Mesenchymal stem cell (in vitro differentiated cells and primary cell): ENCODE results near the gene TMEM178B.

Experiments
- DNase-seq: peaks from one replicate; pipeline ENCODE4 v3.0.0-alpha.2; 2013
- H2AFZ ChIP-seq: one replicate; pipeline ENCODE4 v1.6.1; 2013; ENCODE audit warnings: low read depth, mild to moderate bottlenecking, control low read depth, inconsistent platforms, low read length, moderate library complexity
- H2AK5ac ChIP-seq: 2 replicates; pipeline ENCODE4 v1.6.1; 2013; ENCODE audit warnings: low read length, moderate library complexity, mild to moderate bottlenecking, inconsistent platforms; ENCODE audit not compliant: severe bottlenecking
- H2BK120ac ChIP-seq: one replicate; pipeline ENCODE4 v1.6.1; 2013; ENCODE audit warnings: low read depth, mild to moderate bottlenecking, inconsistent platforms, low read length, moderate library complexity
- H2BK12ac ChIP-seq, 2 experiments: one replicate each; pipeline ENCODE4 v1.6.1; 2013; ENCODE audit warnings: inconsistent platforms in 2 of 2, low read length in 2 of 2, mild to moderate bottlenecking in 2 of 2, moderate library complexity in 2 of 2, control low read depth in 1 of 2
- H2BK15ac ChIP-seq: one replicate; pipeline ENCODE4 v1.6.1; 2013; ENCODE audit warnings: mild to moderate bottlenecking, low read depth, inconsistent platforms; ENCODE audit not compliant: poor library complexity, severe bottlenecking
- H2BK5ac ChIP-seq: 2 replicates; pipeline ENCODE4 v1.6.1; 2013; ENCODE audit warnings: low read depth, mild to moderate bottlenecking, low read length, control low read depth, inconsistent platforms; ENCODE audit not compliant: poor library complexity, severe bottlenecking
- H3K14ac ChIP-seq, 2 experiments: one replicate each; pipeline ENCODE4 v1.6.1; 2013; ENCODE audit warnings: inconsistent platforms in 2 of 2, low read length in 2 of 2, control low read depth in 1 of 2, mild to moderate bottlenecking in 1 of 2, moderate library complexity in 1 of 2
- H3K18ac ChIP-seq, 2 experiments: one replicate each; pipeline ENCODE4 v1.6.1; 2013; ENCODE audit warnings: inconsistent platforms in 2 of 2, low read length in 2 of 2, control low read depth in 1 of 2, low read depth in 1 of 2, mild to moderate bottlenecking in 1 of 2
- H3K23ac ChIP-seq, 2 experiments: one replicate each; pipeline ENCODE4 v1.6.1; 2013; ENCODE audit warnings: inconsistent platforms in 2 of 2, low read length in 2 of 2, mild to moderate bottlenecking in 2 of 2, moderate library complexity in 2 of 2, control low read depth in 1 of 2
- H3K27ac ChIP-seq: 2 replicates; pipeline ENCODE4 v1.5.1; 2013; ENCODE audit warnings: mild to moderate bottlenecking, moderate library complexity, low read length, control low read depth, inconsistent platforms; ENCODE audit not compliant: poor library complexity, severe bottlenecking
- H3K27me3 ChIP-seq, 2 experiments: 2 replicates each; pipeline versions ENCODE4 v1.6.1 to v1.7.0; 2013; ENCODE audit warnings: low read length in 2 of 2, mild to moderate bottlenecking in 2 of 2, moderate library complexity in 2 of 2, control low read depth in 1 of 2, inconsistent platforms in 1 of 2; ENCODE audit not compliant: control insufficient read depth in 1 of 2, insufficient read depth in 1 of 2
- H3K36me3 ChIP-seq, 2 experiments: 2 replicates each; pipeline versions ENCODE4 v1.6.1 to v1.7.0; 2013; ENCODE audit warnings: low read length in 2 of 2, control low read depth in 1 of 2, inconsistent platforms in 1 of 2, low read depth in 1 of 2, mild to moderate bottlenecking in 1 of 2; ENCODE audit not compliant: insufficient read depth in 2 of 2, control insufficient read depth in 1 of 2
- H3K4ac ChIP-seq, 2 experiments: one replicate each; pipeline ENCODE4 v1.6.1; 2013; ENCODE audit warnings: inconsistent platforms in 2 of 2, low read length in 2 of 2, mild to moderate bottlenecking in 2 of 2, moderate library complexity in 2 of 2, control low read depth in 1 of 2, low read depth in 1 of 2
- H3K4me1 ChIP-seq: 2 replicates; pipeline ENCODE4 v1.6.1; 2013; ENCODE audit warnings: low read depth, low read length, control low read depth; ENCODE audit not compliant: control insufficient read depth, insufficient read depth
- H3K4me2 ChIP-seq: 2 replicates; pipeline ENCODE4 v1.6.1; 2013; ENCODE audit warnings: low read length, mild to moderate bottlenecking, inconsistent platforms; ENCODE audit not compliant: poor library complexity, severe bottlenecking
- H3K4me3 ChIP-seq, 2 experiments: 2 replicates each; pipeline versions ENCODE4 v1.5.1 to v1.7.0; 2013; ENCODE audit warnings: low read length in 2 of 2, mild to moderate bottlenecking in 2 of 2, control low read depth in 1 of 2, low read depth in 1 of 2; ENCODE audit not compliant: insufficient read depth in 1 of 2
- H3K79me1 ChIP-seq: replicated peaks from 2 replicates; pipeline ENCODE4 v1.6.1; 2013; ENCODE audit warnings: mild to moderate bottlenecking, control low read depth, low read length, inconsistent platforms; ENCODE audit not compliant: poor library complexity, severe bottlenecking
- H3K9ac ChIP-seq: 2 replicates; pipeline ENCODE4 v1.7.0; 2013; ENCODE audit warnings: mild to moderate bottlenecking, low read length, moderate library complexity
- H3K9me3 ChIP-seq: 2 replicates; pipeline ENCODE4 v1.7.0; 2013; ENCODE audit warnings: mild to moderate bottlenecking, low read length; ENCODE audit not compliant: control insufficient read depth
- H4K8ac ChIP-seq: one replicate; pipeline ENCODE4 v1.6.1; 2013; ENCODE audit warnings: inconsistent platforms, mild to moderate bottlenecking, low read length, moderate library complexity
- H4K91ac ChIP-seq: one replicate; pipeline ENCODE4 v1.6.1; 2013; ENCODE audit warnings: mild to moderate bottlenecking, low read length, inconsistent platforms
- WGBS: methylation state at CpG from one replicate; pipeline ENCODE4 v1.1.7; 2013; ENCODE audit warnings: mixed read lengths; 5-methylcytosine and 5-hydroxymethylcytosine counted together

TMEM178B gene

GRCh38 chr7:141358386-141358785 lies 284.5 kb downstream of the TMEM178B start:
- H2BK15ac ChIP-seq = no peak overlapping the region
- no peak overlapping the region for H3K18ac ChIP-seq
- H3K4me3 ChIP-seq = no peak overlapping the region
- H3K36me3 ChIP-seq = no peaks in the 10 kb centered on the region
- no peak overlapping the region for H3K4me2 ChIP-seq
- no peak overlapping the region for H3K23ac ChIP-seq
- H3K9me3 ChIP-seq = no peaks in the 10 kb centered on the region
- no peak overlapping the region for H2BK120ac ChIP-seq
- no peak overlapping the region for H3K27ac ChIP-seq
- no peak overlapping the region for H3K14ac ChIP-seq
- no peak overlapping the region for H4K91ac ChIP-seq
- no peak overlapping the region for H2BK12ac ChIP-seq
- H4K8ac ChIP-seq = no peak overlapping the region
- H3K4me1 ChIP-seq = peaks cover 7% of the 10 kb centered on the region
- H3K9ac ChIP-seq = no peak overlapping the region
- H2AFZ ChIP-seq = no peak overlapping the region
- H3K27me3 ChIP-seq = no peaks in the 10 kb centered on the region
- no peak overlapping the region for H3K4ac ChIP-seq
- no peaks in the 10 kb centered on the region for H3K79me1 ChIP-seq
- no peak overlapping the region for H2BK5ac ChIP-seq
- no peak for DNase-seq
- H2AK5ac ChIP-seq = no peak overlapping the region
- no CpG with 5 or more reads among the region's 1 CpG for WGBS

- H3K4ac ChIP-seq = no peak overlapping the region
- no peak overlapping the region for H2BK15ac ChIP-seq
- H3K9me3 ChIP-seq = no peaks in the 10 kb centered on the region
- H2AK5ac ChIP-seq = no peak overlapping the region
- no peak overlapping the region for H3K14ac ChIP-seq
- H3K36me3 ChIP-seq = no peaks in the 10 kb centered on the region
- no peak overlapping the region for H2BK5ac ChIP-seq
- H4K8ac ChIP-seq = no peak overlapping the region
- no peak overlapping the region for H3K4me2 ChIP-seq
- H3K23ac ChIP-seq = no peak overlapping the region
- no peak overlapping the region for H2BK120ac ChIP-seq
- H3K9ac ChIP-seq = no peak overlapping the region
- no peaks in the 10 kb centered on the region for H3K79me1 ChIP-seq
- peaks cover 9% of the 10 kb centered on the region for H3K4me1 ChIP-seq
- H3K18ac ChIP-seq = no peak overlapping the region
- no peak overlapping the region for H2BK12ac ChIP-seq
- H3K27ac ChIP-seq = no peak overlapping the region
- H3K27me3 ChIP-seq = no peaks in the 10 kb centered on the region
- no peak overlapping the region for H4K91ac ChIP-seq
- H2AFZ ChIP-seq = no peak overlapping the region
- 95% methylated on average over 2 of the region's 3 CpGs for WGBS
- DNase-seq = no peak
- H3K4me3 ChIP-seq = no peak overlapping the region
Observed at GRCh38 chr7:141359262-141359661, 285.4 kb downstream of the TMEM178B start.

GRCh38 chr7:141359740-141360415 lies 286.0 kb downstream of the TMEM178B start:
- H3K79me1 ChIP-seq = no peaks in the 10 kb centered on the region
- 94% methylated on average over 5 of the region's 5 CpGs for WGBS
- no peak overlapping the region for H2AK5ac ChIP-seq
- no peak overlapping the region for H3K4me2 ChIP-seq
- no peak overlapping the region for H3K4me3 ChIP-seq
- no peak overlapping the region for H3K23ac ChIP-seq
- no peak overlapping the region for H2BK15ac ChIP-seq
- H3K27me3 ChIP-seq = no peaks in the 10 kb centered on the region
- H2BK120ac ChIP-seq = no peak overlapping the region
- H2AFZ ChIP-seq = no peak overlapping the region
- no peaks in the 10 kb centered on the region for H3K36me3 ChIP-seq
- H3K4ac ChIP-seq = no peak overlapping the region
- H3K9ac ChIP-seq = no peak overlapping the region
- H4K8ac ChIP-seq = no peak overlapping the region
- H3K27ac ChIP-seq = no peak overlapping the region
- no peak overlapping the region for H2BK12ac ChIP-seq
- H3K9me3 ChIP-seq = no peaks in the 10 kb centered on the region
- peak; percentile 2 for DNase-seq
- H3K18ac ChIP-seq = no peak overlapping the region
- no peak overlapping the region for H4K91ac ChIP-seq
- H3K4me1 ChIP-seq = peaks cover 9% of the 10 kb centered on the region
- H3K14ac ChIP-seq = no peak overlapping the region
- no peak overlapping the region for H2BK5ac ChIP-seq

- Histone ChIP-seq H3K4me3 (no peak overlapping the region), H3K4ac (no peak overlapping the region), H4K91ac (no peak overlapping the region), H2BK120ac (no peak overlapping the region), H3K27me3 (no peaks in the 10 kb centered on the region), H2AFZ (no peak overlapping the region), H3K9me3 (no peaks in the 10 kb centered on the region), H2AK5ac (no peak overlapping the region), H3K23ac (no peak overlapping the region), H3K9ac (no peak overlapping the region), H3K14ac (no peak overlapping the region), H3K36me3 (no peaks in the 10 kb centered on the region), H2BK15ac (no peak overlapping the region), H3K4me1 (peaks cover 8% of the 10 kb centered on the region), H2BK5ac (no peak overlapping the region), H3K27ac (no peak overlapping the region), H2BK12ac (no peak overlapping the region), H3K4me2 (no peak overlapping the region), H3K79me1 (no peaks in the 10 kb centered on the region), H3K18ac (no peak overlapping the region), H4K8ac (no peak overlapping the region)
- no peak for DNase-seq
- 61% methylated on average over 2 of the region's 3 CpGs for WGBS
Observed at GRCh38 chr7:141360416-141360760, 286.5 kb downstream of the TMEM178B start.
